HFFc6 (cell line): ENCODE data around the gene MPZL1. TPM values are rescaled to one million over a fixed set of nuclear protein-coding genes. Genes with fewer than 3 reads are reported as not detected.

Experiments
- DNase-seq: peaks from one replicate; pipeline ENCODE4 v3.0.0-alpha.2; 2018
- H3K27ac Mint-ChIP-seq: 2 replicates; pipeline ENCODE4 v1.8.0; 2020; ENCODE audit warnings: mild to moderate bottlenecking, mixed read lengths
- H3K27me3 Mint-ChIP-seq: 2 replicates; pipeline ENCODE4 v1.8.0; 2021; ENCODE audit warnings: mild to moderate bottlenecking, moderate library complexity, mixed read lengths; ENCODE audit not compliant: insufficient read depth
- H3K36me3 Mint-ChIP-seq: 2 replicates; pipeline ENCODE4 v1.8.0; 2021; ENCODE audit warnings: low read depth, mixed read lengths
- H3K4me1 Mint-ChIP-seq: 2 replicates; pipeline ENCODE4 v1.8.0; 2020; ENCODE audit warnings: low read depth, mixed read lengths
- H3K4me3 Mint-ChIP-seq: 2 replicates; pipeline ENCODE4 v1.8.0; 2020; ENCODE audit warnings: mild to moderate bottlenecking, moderate library complexity, mixed read lengths
- H3K9me3 Mint-ChIP-seq: 2 replicates; pipeline ENCODE4 v1.8.0; 2020; ENCODE audit warnings: mild to moderate bottlenecking, mixed read lengths
- total RNA-seq, 6 experiments: library from RNA; stranded (reverse); fragmentation: NEBNext Ultra II Directional; extraction: Animal tissue kit (Norgen Biotek cat#: 25700); gene quantifications; 2 replicates in 1 of 6; 3 replicates in 5 of 6; pipeline ENCODE4 v1.2.3, GENCODE V29; 2021
- TF ChIP-seq, protein P1 (sequence below): fragments of 200-600 bp; sonication (generic); IDR thresholded peaks from 2 replicates; pipeline ENCODE4 v1.5.0; 2021; ENCODE audit warnings: antibody characterized with exemption, mild to moderate bottlenecking

The MPZL1 gene
- total RNA-seq, 6 experiments from 2014 or later = 147 to 188 (median 183) TPM

DNA sequence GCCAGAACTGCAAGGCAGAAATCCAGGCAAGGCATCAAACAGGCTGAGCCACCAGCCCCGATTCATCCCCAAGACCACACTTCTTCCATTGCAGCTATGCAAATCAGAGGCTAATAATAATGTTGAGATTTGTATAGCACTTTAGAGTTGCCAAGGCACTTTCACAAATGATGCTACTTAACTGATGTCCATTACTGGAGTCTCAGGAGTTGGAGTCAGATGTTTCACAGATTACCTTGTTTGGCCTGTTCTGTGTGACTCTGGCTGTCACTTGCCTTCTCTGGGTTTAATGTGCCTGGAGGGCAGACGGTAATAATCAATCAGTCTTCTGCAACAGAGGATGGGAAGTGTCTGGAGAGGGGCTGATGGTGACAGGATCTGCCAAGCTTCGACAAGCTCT, 40.8 kb upstream of the MPZL1 start:
- H3K4me1 Mint-ChIP-seq = no peaks in the 10 kb centered on the region; the same call in 1 of the 2 replicates
- peaks cover 28% of the 10 kb centered on the region for H3K27me3 Mint-ChIP-seq
- no peak for DNase-seq
- TF ChIP-seq, protein P1, sequence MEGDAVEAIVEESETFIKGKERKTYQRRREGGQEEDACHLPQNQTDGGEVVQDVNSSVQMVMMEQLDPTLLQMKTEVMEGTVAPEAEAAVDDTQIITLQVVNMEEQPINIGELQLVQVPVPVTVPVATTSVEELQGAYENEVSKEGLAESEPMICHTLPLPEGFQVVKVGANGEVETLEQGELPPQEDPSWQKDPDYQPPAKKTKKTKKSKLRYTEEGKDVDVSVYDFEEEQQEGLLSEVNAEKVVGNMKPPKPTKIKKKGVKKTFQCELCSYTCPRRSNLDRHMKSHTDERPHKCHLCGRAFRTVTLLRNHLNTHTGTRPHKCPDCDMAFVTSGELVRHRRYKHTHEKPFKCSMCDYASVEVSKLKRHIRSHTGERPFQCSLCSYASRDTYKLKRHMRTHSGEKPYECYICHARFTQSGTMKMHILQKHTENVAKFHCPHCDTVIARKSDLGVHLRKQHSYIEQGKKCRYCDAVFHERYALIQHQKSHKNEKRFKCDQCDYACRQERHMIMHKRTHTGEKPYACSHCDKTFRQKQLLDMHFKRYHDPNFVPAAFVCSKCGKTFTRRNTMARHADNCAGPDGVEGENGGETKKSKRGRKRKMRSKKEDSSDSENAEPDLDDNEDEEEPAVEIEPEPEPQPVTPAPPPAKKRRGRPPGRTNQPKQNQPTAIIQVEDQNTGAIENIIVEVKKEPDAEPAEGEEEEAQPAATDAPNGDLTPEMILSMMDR = no peak
- no peak overlapping the region for H3K4me3 Mint-ChIP-seq
- H3K36me3 Mint-ChIP-seq = no peaks in the 10 kb centered on the region
- no peaks in the 10 kb centered on the region for H3K9me3 Mint-ChIP-seq
- H3K27ac Mint-ChIP-seq = no peak overlapping the region

DNA sequence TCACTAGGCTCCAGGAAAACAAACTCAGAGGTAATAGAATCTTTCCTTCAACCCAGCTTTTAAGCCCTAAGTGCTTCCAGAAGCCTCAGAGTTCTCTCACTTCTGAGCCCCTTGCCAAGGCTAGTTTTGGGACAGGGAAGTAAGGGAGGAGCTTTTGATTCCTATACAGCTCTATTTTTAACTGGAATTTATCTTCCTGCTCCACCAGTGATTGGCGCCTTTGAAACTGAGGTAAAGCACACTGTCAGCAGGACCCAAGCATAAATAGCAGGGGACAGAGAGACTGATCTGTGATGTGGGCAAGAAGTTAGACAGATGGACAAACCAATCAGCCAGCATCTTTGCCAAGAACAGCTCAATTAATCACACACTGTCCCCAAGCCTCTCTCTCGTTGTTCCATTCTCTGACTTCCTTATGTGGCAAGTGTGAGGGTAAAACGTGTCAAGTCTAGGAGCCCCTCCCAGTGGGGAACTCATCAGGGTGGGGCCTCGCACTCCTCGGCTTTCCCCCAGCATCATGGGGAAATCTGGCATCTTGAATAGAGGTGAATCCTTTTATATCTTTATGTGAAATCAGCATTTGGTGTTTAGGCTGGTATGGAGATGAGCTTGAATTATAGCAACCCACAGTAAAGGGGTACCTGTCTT, 40.2 kb upstream of the MPZL1 start:
- no peaks in the 10 kb centered on the region for H3K9me3 Mint-ChIP-seq
- TF ChIP-seq, protein P1 = no peak
- no peaks in the 10 kb centered on the region; the same call in 1 of the 2 replicates for H3K4me1 Mint-ChIP-seq
- H3K27me3 Mint-ChIP-seq = peaks cover 25% of the 10 kb centered on the region
- H3K27ac Mint-ChIP-seq = no peak overlapping the region
- no peak for DNase-seq
- no peak overlapping the region for H3K4me3 Mint-ChIP-seq
- H3K36me3 Mint-ChIP-seq = no peaks in the 10 kb centered on the region

DNA sequence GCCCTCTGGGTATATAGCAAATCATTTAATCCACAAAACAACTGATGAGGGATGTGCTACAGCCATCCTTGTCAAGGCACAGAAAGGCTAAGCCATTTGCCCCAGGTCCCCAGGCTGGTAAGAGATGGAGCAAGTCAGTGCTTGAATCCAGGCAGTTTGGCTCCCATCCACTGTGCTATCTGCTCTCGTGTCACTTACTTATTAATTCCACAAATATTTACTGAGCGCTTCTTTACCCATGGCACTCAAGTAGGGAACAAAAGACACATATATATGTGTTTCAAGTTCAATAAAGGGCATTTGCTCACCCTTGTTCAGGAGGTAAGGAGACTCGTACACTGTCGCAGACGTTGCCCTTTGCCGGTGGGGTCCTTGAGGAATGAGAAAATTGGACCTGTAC, 38.6 kb upstream of the MPZL1 start:
- H3K36me3 Mint-ChIP-seq = no peaks in the 10 kb centered on the region
- no peak for DNase-seq
- no peaks in the 10 kb centered on the region; the same call in 1 of the 2 replicates for H3K4me1 Mint-ChIP-seq
- no peaks in the 10 kb centered on the region for H3K9me3 Mint-ChIP-seq
- TF ChIP-seq, protein P1 = no peak
- peaks cover 23% of the 10 kb centered on the region for H3K27me3 Mint-ChIP-seq
- no peak overlapping the region for H3K27ac Mint-ChIP-seq
- no peak overlapping the region for H3K4me3 Mint-ChIP-seq

DNA sequence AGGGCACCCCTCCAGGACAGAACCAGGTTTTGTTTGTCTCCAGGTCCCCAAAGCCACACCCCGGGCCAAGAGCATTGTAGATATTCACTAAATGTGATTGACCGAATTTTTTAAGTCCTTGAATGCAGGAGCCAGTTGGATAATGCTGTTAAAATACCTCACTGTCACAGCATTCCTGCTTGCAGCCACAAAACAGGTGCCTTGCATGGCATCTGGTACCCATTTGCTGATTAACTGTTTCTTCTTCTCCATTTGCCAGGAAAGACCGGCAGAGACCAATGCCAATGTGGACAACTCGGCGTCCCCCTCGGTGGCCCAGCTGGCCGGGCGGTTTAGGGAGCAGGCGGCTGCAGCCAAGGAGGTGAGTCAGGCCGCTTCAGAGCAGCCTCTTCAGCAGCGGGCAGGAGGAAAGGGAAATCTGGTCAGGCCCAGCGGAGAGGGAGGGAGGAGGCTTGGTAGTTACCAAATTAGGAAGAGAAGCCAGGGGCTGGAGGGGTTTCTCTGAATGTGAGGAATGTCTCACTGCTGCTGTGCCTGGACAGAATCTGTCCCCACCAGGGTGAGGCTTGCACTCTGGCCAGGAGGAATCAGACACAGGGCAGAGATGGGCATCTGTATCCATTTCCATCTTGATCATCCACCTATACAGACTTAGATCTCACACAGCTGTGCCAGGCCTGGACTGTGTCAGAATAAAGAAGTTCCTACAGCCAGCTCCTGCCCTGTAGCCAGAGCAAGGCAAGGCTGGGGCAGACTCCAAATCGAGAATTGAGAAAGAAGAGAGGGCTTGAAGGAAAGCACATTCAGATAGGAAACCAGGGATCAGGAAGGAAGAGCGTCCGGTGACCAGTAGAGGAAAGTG, 37.9 kb upstream of the MPZL1 start:
- DNase-seq = no peak
- Mint-ChIP-seq H3K27ac (no peak overlapping the region), H3K36me3 (no peaks in the 10 kb centered on the region), H3K27me3 (peaks cover 23% of the 10 kb centered on the region), H3K4me3 (no peak overlapping the region), H3K9me3 (no peaks in the 10 kb centered on the region), H3K4me1 (peaks cover 5% of the 10 kb centered on the region; the same call in 1 of the 2 replicates)
- TF ChIP-seq, protein P1 = no peak

DNA sequence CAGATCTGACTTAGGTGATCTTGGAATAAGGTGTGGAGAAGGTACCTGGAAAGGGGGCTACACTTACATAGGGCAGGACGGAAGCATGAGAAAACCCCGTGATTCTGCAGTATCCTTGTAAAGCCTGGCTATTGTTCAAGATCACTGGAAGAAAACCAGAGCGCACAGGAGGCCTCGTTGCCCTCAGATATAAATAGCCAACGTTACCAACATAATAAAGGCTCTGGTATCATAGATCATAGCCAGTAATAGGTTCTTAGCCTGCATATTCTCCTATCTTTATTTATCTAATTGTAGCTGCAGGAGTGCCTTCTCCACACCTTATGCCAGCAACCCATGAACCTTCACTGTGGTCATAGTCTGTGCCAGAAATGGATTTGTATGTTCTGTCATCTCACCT, 35.9 kb upstream of the MPZL1 start:
- DNase-seq = no peak
- Mint-ChIP-seq H3K36me3 (no peaks in the 10 kb centered on the region), H3K4me1 (peaks cover 17% of the 10 kb centered on the region), H3K27me3 (peaks cover 23% of the 10 kb centered on the region), H3K27ac (no peak overlapping the region), H3K4me3 (no peak overlapping the region), H3K9me3 (no peaks in the 10 kb centered on the region)
- TF ChIP-seq, protein P1 = no peak
